Upper lobe of left lung (tissue), 6 donors: Measurements from ENCODE around the gene ENOSF1. TPM values are rescaled to one million over a fixed set of nuclear protein-coding genes. Genes with fewer than 3 reads are reported as not detected.

Experiments used
- ATAC-seq, 2 donors: fragments of 200-7000 bp; cut with Tn5 transposase; one replicate each; pipeline ENCODE4 v1.9.1; 2022; ENCODE audit warnings: mild to moderate bottlenecking in 2 of 2, moderate library complexity in 2 of 2; ENCODE audit not compliant: low FRiP score in 2 of 2
- DNase-seq, 2 donors: peaks; one replicate each; pipeline ENCODE4 v3.0.0-alpha.2; 2019 to 2020
- H3K27ac ChIP-seq, 4 donors: fragments of 200-600 bp; sonication (generic); one replicate each; pipeline ENCODE4 v1.5.1; 2016 to 2019
- H3K27me3 ChIP-seq, 4 donors: fragments of 200-600 bp; sonication (generic); one replicate each; pipeline ENCODE4 v1.5.1; 2017 to 2019
- H3K36me3 ChIP-seq, 4 donors: fragments of 200-600 bp; sonication (generic); one replicate each; pipeline ENCODE4 v1.5.1; 2016 to 2019
- H3K4me1 ChIP-seq, 4 donors: fragments of 200-600 bp; sonication (generic); one replicate each; pipeline ENCODE4 v1.5.1; 2018 to 2019
- H3K4me3 ChIP-seq, 4 donors: fragments of 200-600 bp; sonication (generic); one replicate each; pipeline ENCODE4 v1.5.1; 2017 to 2019; ENCODE audit warnings: mild to moderate bottlenecking in 2 of 4, moderate library complexity in 1 of 4
- H3K9me3 ChIP-seq, 4 donors: fragments of 200-600 bp; sonication (generic); one replicate each; pipeline ENCODE4 v1.5.1; 2018 to 2019
- EP300 ChIP-seq, 4 donors: sonication (generic); formaldehyde crosslinking; IDR thresholded peaks; one replicate each; pipeline ENCODE4 v1.5.1; 2017; ENCODE audit warnings: antibody characterized with exemption in 4 of 4, control low read depth in 2 of 4
- POLR2A ChIP-seq, 4 donors: fragments of 450-650 bp; IDR thresholded peaks; one replicate each; pipeline ENCODE4 v1.5.1; 2016 to 2017; ENCODE audit warnings: antibody characterized with exemption in 4 of 4, mild to moderate bottlenecking in 2 of 4
- POLR2AphosphoS5 ChIP-seq, 2 donors: sonication (generic); formaldehyde crosslinking; IDR thresholded peaks; one replicate each; pipeline ENCODE4 v1.5.1; 2017; ENCODE audit warnings: antibody characterized with exemption in 2 of 2
- WGBS, 2 donors: methylation state at CpG; one replicate each; pipeline ENCODE4 v1.1.5; 2017 to 2018; 5-methylcytosine and 5-hydroxymethylcytosine counted together
- total RNA-seq, 6 donors: library from RNA; depleted of rRNA in 4 of 6; stranded (reverse); fragments of >200 nt in 4 of 6; gene quantifications; one replicate each; pipeline versions ENCODE4 v1.1.0 to v1.2.1, GENCODE V29; 2016 to 2021
- TF ChIP-seq, protein P1 (sequence below), 6 experiments: fragments of 450-650 bp in 4 of 6; fragments of 200-600 bp in 2 of 6; sonication (generic) in 2 of 6; IDR thresholded peaks; one replicate each; pipeline ENCODE4 v1.5.1; 2016 to 2019; ENCODE audit warnings: antibody characterized with exemption in 6 of 6
- donor health status: DM: no; HTN: no; CAD: no; lungs with moderate emphysema.
- donor health status: DM: no; HTN: yes; CAD: no; lungs with severe emphysema.

ENOSF1 gene
- total RNA-seq, 6 donors from 2014 or later = 66.9 to 296 (median 105) TPM

DNA sequence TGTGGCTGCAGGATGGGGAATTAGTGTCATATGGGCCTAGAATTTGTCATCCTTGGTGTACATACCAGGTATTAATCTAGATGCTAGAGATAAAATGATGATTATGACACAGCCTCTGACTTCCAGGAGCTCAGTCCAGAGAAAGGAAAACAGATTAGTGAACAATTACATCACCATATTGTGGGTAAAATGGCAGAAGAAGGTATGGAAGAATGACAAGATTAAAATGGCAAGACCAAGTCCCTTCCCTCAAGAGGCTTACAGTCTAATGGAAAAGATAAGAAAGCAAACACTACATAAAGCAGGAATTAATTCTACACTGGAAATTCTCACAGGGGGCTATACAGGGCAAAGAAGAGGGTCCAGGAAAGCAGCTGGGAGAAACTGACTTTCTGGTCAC, 80.9 kb downstream of the ENOSF1 start:
- TF ChIP-seq POLR2A (IDR thresholded peaks at IDR 0.05) = no peak
- TF ChIP-seq POLR2AphosphoS5 (IDR thresholded peaks at IDR 0.05) = no peak
- TF ChIP-seq EP300 (IDR thresholded peaks at IDR 0.05) = no peak
- TF ChIP-seq, protein P1, sequence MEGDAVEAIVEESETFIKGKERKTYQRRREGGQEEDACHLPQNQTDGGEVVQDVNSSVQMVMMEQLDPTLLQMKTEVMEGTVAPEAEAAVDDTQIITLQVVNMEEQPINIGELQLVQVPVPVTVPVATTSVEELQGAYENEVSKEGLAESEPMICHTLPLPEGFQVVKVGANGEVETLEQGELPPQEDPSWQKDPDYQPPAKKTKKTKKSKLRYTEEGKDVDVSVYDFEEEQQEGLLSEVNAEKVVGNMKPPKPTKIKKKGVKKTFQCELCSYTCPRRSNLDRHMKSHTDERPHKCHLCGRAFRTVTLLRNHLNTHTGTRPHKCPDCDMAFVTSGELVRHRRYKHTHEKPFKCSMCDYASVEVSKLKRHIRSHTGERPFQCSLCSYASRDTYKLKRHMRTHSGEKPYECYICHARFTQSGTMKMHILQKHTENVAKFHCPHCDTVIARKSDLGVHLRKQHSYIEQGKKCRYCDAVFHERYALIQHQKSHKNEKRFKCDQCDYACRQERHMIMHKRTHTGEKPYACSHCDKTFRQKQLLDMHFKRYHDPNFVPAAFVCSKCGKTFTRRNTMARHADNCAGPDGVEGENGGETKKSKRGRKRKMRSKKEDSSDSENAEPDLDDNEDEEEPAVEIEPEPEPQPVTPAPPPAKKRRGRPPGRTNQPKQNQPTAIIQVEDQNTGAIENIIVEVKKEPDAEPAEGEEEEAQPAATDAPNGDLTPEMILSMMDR (IDR thresholded peaks at IDR 0.05) = no peak
- H3K27ac ChIP-seq = no peak overlapping the region

GRCh38 chr18:629269-630150, 82.9 kb downstream of the ENOSF1 start:
- Histone ChIP-seq H3K36me3 (no peaks in the 10 kb centered on the region), H3K27ac (no peak overlapping the region), H3K27me3 (no peaks in the 10 kb centered on the region), H3K4me1 (no peaks in the 10 kb centered on the region), H3K4me3 (no peak overlapping the region), H3K9me3 (no peaks in the 10 kb centered on the region)
- ATAC-seq = no peak
- 85 to 93% methylated on average over 6 of the region's 6 CpGs for WGBS, 2 donors
- DNase-seq = no peak
- TF ChIP-seq POLR2A (IDR thresholded peaks at IDR 0.05) = no peak
- TF ChIP-seq, protein P1 (IDR thresholded peaks at IDR 0.05) = peak in 1 of 6 experiments; percentile 11

More for the DNA sequence above, 80.9 kb downstream of the ENOSF1 start:
- no peaks in the 10 kb centered on the region for H3K36me3 ChIP-seq
- H3K4me3 ChIP-seq = no peak overlapping the region
- H3K9me3 ChIP-seq = no peaks in the 10 kb centered on the region
- H3K4me1 ChIP-seq = no peaks in the 10 kb centered on the region
- no peak for ATAC-seq
- H3K27me3 ChIP-seq = no peaks in the 10 kb centered on the region
- no peak for DNase-seq

GRCh38 chr18:627231-627630, 85.2 kb downstream of the ENOSF1 start:
- Histone ChIP-seq H3K4me1 (peaks cover 0 to 3% (median 0%) of the 10 kb centered on the region in 4 donors), H3K27ac (no peak overlapping the region), H3K36me3 (no peaks in the 10 kb centered on the region), H3K4me3 (no peak overlapping the region), H3K27me3 (no peaks in the 10 kb centered on the region), H3K9me3 (no peaks in the 10 kb centered on the region)
- DNase-seq (no peak), ATAC-seq (no peak)
- WGBS, 2 donors = 68 to 71% methylated on average over 2 of the region's 2 CpGs
- TF ChIP-seq POLR2AphosphoS5 (IDR thresholded peaks at IDR 0.05) (no peak), POLR2A (IDR thresholded peaks at IDR 0.05) (no peak), EP300 (IDR thresholded peaks at IDR 0.05) (no peak)
- TF ChIP-seq, protein P1 (IDR thresholded peaks at IDR 0.05) = no peak

- no peak for TF ChIP-seq POLR2AphosphoS5 (IDR thresholded peaks at IDR 0.05)
- TF ChIP-seq, protein P1 (IDR thresholded peaks at IDR 0.05) = peak; percentile 24 to 68 (median 36)
- WGBS, 2 donors = 65 to 69% methylated on average over 11 of the region's 11 CpGs
- peaks cover 0 to 3% (median 0%) of the 10 kb centered on the region in 4 donors for H3K4me1 ChIP-seq
- no peaks in the 10 kb centered on the region for H3K36me3 ChIP-seq
- DNase-seq (peak; percentile 64 to 72), ATAC-seq (peak; percentile 71 to 79)
- H3K4me3 ChIP-seq = no peak overlapping the region
- H3K9me3 ChIP-seq = no peaks in the 10 kb centered on the region
- H3K27ac ChIP-seq = no peak overlapping the region
- peaks cover 0 to 3% (median 0%) of the 10 kb centered on the region in 4 donors for H3K27me3 ChIP-seq
These were observed 88.4 kb downstream of the ENOSF1 start for GRCh38 chr18:623761-624620.
